GM12878 (cell line): ENCODE data around the gene CDH16. TPM values are rescaled to one million over a fixed set of nuclear protein-coding genes. Genes with fewer than 3 reads are reported as not detected.

Experiments
- ATAC-seq: fragments of 200-7000 bp; cut with Tn5 transposase; 3 replicates; pipeline ENCODE4 v1.9.1; 2020; ENCODE audit warnings: mild to moderate bottlenecking, moderate library complexity
- BruUV-seq: library from RNA; stranded (reverse); fragments of 400-500 nt; replicated peaks from 2 replicates; lab custom pipeline; 2021; lab: Mats Ljungman, UMichigan
- CTCF ChIA-PET: fragments of 300-600 bp; sonication (Branson Sonifier 250); formaldehyde crosslinking; extraction: SDS; loops from one replicate; lab custom pipeline; 2021; ENCODE audit warnings: inconsistent platforms; lab: Yijun Ruan, JAX
- POLR2A ChIA-PET: fragments of 350-600 bp; formaldehyde crosslinking; extraction: SDS; loops from one replicate; lab custom pipeline; 2021; ENCODE audit warnings: inconsistent platforms; lab: Charles Lee
- RAD21 ChIA-PET: fragments of 300-600 bp; sonication (Branson Sonifier 250); formaldehyde crosslinking; loops from one replicate; lab custom pipeline; 2023; ENCODE audit warnings: antibody characterized with exemption; ENCODE audit not compliant: unreplicated experiment; lab: Charles Lee
- SMC1A ChIA-PET: fragments of 300-600 bp; sonication (Branson Sonifier 250); formaldehyde crosslinking; loops from one replicate; lab custom pipeline; 2023; ENCODE audit not compliant: unreplicated experiment, uncharacterized antibody; lab: Charles Lee
- DNase-seq: peaks from one replicate; pipeline ENCODE4 v3.0.0-alpha.2; 2011; ENCODE audit warnings: low read depth, low spot score
- FAIRE-seq: peaks from 3 replicates; lab custom pipeline; 2011; peaks lifted over from hg19 to GRCh38; lab: Jason Lieb, UNC
- H2AFZ ChIP-seq: 2 replicates; pipeline ENCODE4 v1.6.0; 2011; ENCODE audit warnings: low read depth, low read length, control low read depth; ENCODE audit not compliant: control insufficient read depth
- H3K27ac ChIP-seq: 2 replicates; pipeline ENCODE4 v1.5.1; 2011; ENCODE audit warnings: control low read depth; ENCODE audit not compliant: control insufficient read depth, insufficient read depth
- H3K27me3 ChIP-seq, 2 experiments: replicated peaks in 1 of 2; 2 replicates each; pipeline versions ENCODE4 v1.6.0 to v1.6.1; 2011; ENCODE audit warnings: low read length in 1 of 2; ENCODE audit not compliant: control insufficient read depth in 2 of 2, insufficient read depth in 2 of 2
- H3K36me3 ChIP-seq, 2 experiments: 2 replicates each; pipeline ENCODE4 v1.5.1; 2011; ENCODE audit warnings: low read length in 1 of 2; ENCODE audit not compliant: control insufficient read depth in 2 of 2, insufficient read depth in 2 of 2
- H3K4me1 ChIP-seq: 2 replicates; pipeline ENCODE4 v1.6.1; 2011; ENCODE audit warnings: mild to moderate bottlenecking, low read length, moderate library complexity, mixed read lengths; ENCODE audit not compliant: control insufficient read depth, insufficient read depth
- H3K4me2 ChIP-seq: 2 replicates; pipeline ENCODE4 v1.6.0; 2011; ENCODE audit warnings: control low read depth; ENCODE audit not compliant: control insufficient read depth, insufficient read depth
- H3K4me3 ChIP-seq: fragments of 200-600 bp; sonication (generic); 2 replicates; pipeline ENCODE4 v1.5.1; 2016
- H3K79me2 ChIP-seq: 2 replicates; pipeline ENCODE4 v1.6.0; 2011; ENCODE audit warnings: low read length; ENCODE audit not compliant: control insufficient read depth, insufficient read depth
- H3K9ac ChIP-seq: 2 replicates; pipeline ENCODE4 v1.8.0; 2011; ENCODE audit warnings: low read length, control low read depth, mixed read lengths; ENCODE audit not compliant: control insufficient read depth, insufficient read depth
- H3K9me3 ChIP-seq: replicated peaks from 3 replicates; pipeline ENCODE4 v1.5.1; 2011; ENCODE audit warnings: mild to moderate bottlenecking, low read length; ENCODE audit not compliant: control insufficient read depth, insufficient read depth
- H4K20me1 ChIP-seq: 2 replicates; pipeline ENCODE4 v1.6.0; 2011; ENCODE audit not compliant: control insufficient read depth, insufficient read depth
- DPF2 ChIP-seq: fragments of 450-650 bp; IDR thresholded peaks from 2 replicates; pipeline ENCODE4 v1.6.1; 2017; ENCODE audit warnings: mild to moderate bottlenecking
- ESRRA ChIP-seq: IDR thresholded peaks from 2 replicates; pipeline ENCODE4 v1.6.1; 2012; ENCODE audit warnings: mild to moderate bottlenecking, low read length, improper control_type of control experiment
- JUND ChIP-seq: IDR thresholded peaks from 2 replicates; pipeline ENCODE4 v1.6.1; 2012; ENCODE audit warnings: low read depth, mild to moderate bottlenecking, low read length, improper control_type of control experiment, moderate library complexity
- KDM1A ChIP-seq: fragments of 200-600 bp; sonication (generic); IDR thresholded peaks from 2 replicates; pipeline ENCODE4 v1.6.1; 2016; ENCODE audit warnings: borderline replicate concordance
- NR2C2 ChIP-seq: IDR thresholded peaks from 2 replicates; pipeline ENCODE4 v1.6.1; 2011; ENCODE audit warnings: borderline replicate concordance, low read depth; ENCODE audit not compliant: control insufficient read depth, insufficient read length
- POLR2AphosphoS2 ChIP-seq: IDR thresholded peaks from 2 replicates; pipeline ENCODE4 v1.6.1; 2011; ENCODE audit warnings: low read depth, mild to moderate bottlenecking, low read length, improper control_type of control experiment, moderate library complexity
- USF1 ChIP-seq: IDR thresholded peaks from 2 replicates; pipeline ENCODE4 v1.6.1; 2011; ENCODE audit warnings: borderline replicate concordance, low read depth, mild to moderate bottlenecking, moderate library complexity, mixed read lengths, low read length; ENCODE audit not compliant: insufficient read depth; ENCODE audit errors: extremely low read length
- WGBS: methylation state at CpG from one replicate; pipeline ENCODE4 v1.1.6; 2016; ENCODE audit warnings: low lambda C conversion rate; ENCODE audit not compliant: insufficient replicate concordance, insufficient coverage; ENCODE audit errors: missing lambda C conversion rate; 5-methylcytosine and 5-hydroxymethylcytosine counted together
- in situ Hi-C: fragments of 300-500 bp; cut with MboI; formaldehyde crosslinking; loops from 9 replicates; pipeline ENCODE4 v1.14.3; 2018; ENCODE audit warnings: mixed read lengths
- intact Hi-C: fragments of 100-400 bp; cut with micrococcal nuclease; formaldehyde crosslinking; loops from one replicate; pipeline ENCODE4 v1.14.2; 2022; ENCODE audit not compliant: unreplicated experiment
- polyA plus RNA-seq, 11 experiments: library from polyadenylated mRNA; depleted of rRNA in 4 of 11; unstranded in 6 of 11; stranded (reverse) in 5 of 11; fragments of >200 nt; fragmentation: Nextera tagmentation in 4 of 11; fragmentation: Illumina TruSeq in 1 of 11; extraction: Ambion mirVana in 4 of 11; extraction: Trizol in 1 of 11; gene quantifications; 1 replicate in 1 of 11; 2 replicates in 10 of 11; pipeline versions ENCODE4 v1.2.1 to v1.2.3, GENCODE V29; 2011 to 2016; ENCODE audit warnings: inconsistent platforms in 2 of 11, missing spikeins in 2 of 11, low read depth in 1 of 11
- total RNA-seq, 4 experiments: library from RNA; depleted of rRNA in 3 of 4; stranded (reverse); fragments of >200 nt in 3 of 4; fragmentation: Illumina TruSeq in 1 of 4; extraction: Trizol in 1 of 4; gene quantifications; 2 replicates each; pipeline versions ENCODE4 v1.2.1 to v1.2.3, GENCODE V29; 2013 to 2021

The CDH16 gene
- total and polyA plus RNA-seq, 10 of the 15 experiments (the other 5 are each of a cell fraction or from before 2014, with no cell fraction given), result 0.05 TPM; not detected in 9

- no peak for ATAC-seq
- DNase-seq, result no peak
- intact Hi-C loops, result no loop called here
- RAD21 ChIA-PET, result no interaction called here
- TF ChIP-seq DPF2 (no peak), JUND (no peak), KDM1A (no peak), ESRRA (no peak), USF1 (no peak), NR2C2 (no peak), POLR2AphosphoS2 (no peak)
- H3K9me3 ChIP-seq, result no peaks in the 10 kb centered on the region
- SMC1A ChIA-PET, result interaction anchor here (1.1 kb wide), 1 partner anchor 7 kb away, joined by 3 read pairs; no protein-coding TSS in a partner anchor
- POLR2A ChIA-PET, result no interaction called here
- in situ Hi-C loops, result no loop called here
- no peak overlapping the region for H2AFZ ChIP-seq
- FAIRE-seq, result no peak
- H3K4me2 ChIP-seq, result no peak overlapping the region
- H3K9ac ChIP-seq, result no peak overlapping the region
- H3K36me3 ChIP-seq, result no peaks in the 10 kb centered on the region
- CTCF ChIA-PET, result interaction anchor here (1.7 kb wide), 1 partner anchor 10 kb away, joined by 3 read pairs; no protein-coding TSS in a partner anchor
- 39% methylated on average over 16 of the region's 16 CpGs for WGBS
- H3K27ac ChIP-seq, result no peak overlapping the region
- H3K79me2 ChIP-seq, result no peaks in the 10 kb centered on the region
- H3K27me3 ChIP-seq, result no peaks in the 10 kb centered on the region; a peak in 1 of 4 replicates
- peaks cover 4% of the 10 kb centered on the region; the same call in 1 of the 2 replicates for H3K4me1 ChIP-seq
- no TSS peak for BruUV-seq
- H4K20me1 ChIP-seq, result no peaks in the 10 kb centered on the region
- H3K4me3 ChIP-seq, result no peak overlapping the region
Measured at GRCh38 chr16:66904846-66905632, 13.6 kb downstream of the CDH16 start.
